HCT116 (cell line): ENCODE results near the gene SFTPA2. TPM values are rescaled to one million over a fixed set of nuclear protein-coding genes. Genes with fewer than 3 reads are reported as not detected.
"Not testable (repeated sequence)": the region's sequence is repeated elsewhere in the genome, so short reads cannot be mapped to it uniquely, and the experiment has no call there.

ENCODE experiments used
- ATAC-seq: fragments of 200-7000 bp; cut with Tn5 transposase; 2 replicates; pipeline ENCODE4 v1.9.1; 2020; ENCODE audit warnings: mild to moderate bottlenecking, moderate library complexity
- BruUV-seq: library from RNA; stranded (reverse); fragments of 400-500 nt; replicated peaks from 2 replicates; lab custom pipeline; 2021; lab: Mats Ljungman, UMichigan
- CTCF ChIA-PET: fragments of 300-600 bp; sonication (Branson Sonifier 250); formaldehyde crosslinking; loops from one replicate; lab custom pipeline; 2021; ENCODE audit warnings: antibody characterized with exemption; lab: Charles Lee
- POLR2A ChIA-PET: fragments of 300-600, 350-600 bp; sonication (Branson Sonifier 250); formaldehyde crosslinking; loops from one replicate; lab custom pipeline; 2021; ENCODE audit warnings: antibody characterized with exemption; lab: Charles Lee
- RAD21 ChIA-PET, 2 experiments: fragments of 300-600 bp; sonication (Branson Sonifier 250); formaldehyde crosslinking; loops; one replicate each; lab custom pipeline; 2023; ENCODE audit warnings: low total read pairs in 2 of 2; ENCODE audit not compliant: uncharacterized antibody in 2 of 2, unreplicated experiment in 2 of 2, low non-redundant PET in 1 of 2; lab: Charles Lee
- DNase-seq: peaks from one replicate; pipeline ENCODE4 v3.0.0-alpha.2; 2010; ENCODE audit warnings: low read depth, low spot score
- H2AFZ ChIP-seq: fragments of 200-600 bp; shearing (Covaris generic), sonication (generic); 2 replicates; pipeline ENCODE4 v1.6.1; 2017; ENCODE audit warnings: low read depth, mixed run types, mixed read lengths, antibody characterized with exemption, low read length; ENCODE audit not compliant: poor library complexity, severe bottlenecking
- H3K27ac ChIP-seq: 2 replicates; pipeline ENCODE4 v1.5.1; 2012; ENCODE audit warnings: low read depth, low read length
- H3K27me3 ChIP-seq: fragments of 200-600 bp; sonication (generic); 2 replicates; pipeline ENCODE4 v1.6.1; 2016; ENCODE audit warnings: mixed run types, low read length, mixed read lengths; ENCODE audit not compliant: insufficient read depth
- H3K36me3 ChIP-seq, 2 experiments: fragments of 200-500 bp in 1 of 2; fragments of 200-600 bp in 1 of 2; sonication (Bioruptor generic) in 1 of 2; sonication (generic) in 1 of 2; 2 replicates each; pipeline versions ENCODE4 v1.5.1 to v1.6.1; 2014 to 2016; ENCODE audit warnings: low read length in 2 of 2, inconsistent platforms in 1 of 2, mixed read lengths in 1 of 2, mixed run types in 1 of 2; ENCODE audit not compliant: insufficient read depth in 2 of 2, control insufficient read depth in 1 of 2
- H3K4me1 ChIP-seq, 2 experiments: fragments of 200-600 bp in 1 of 2; sonication (generic) in 1 of 2; 2 replicates each; pipeline versions ENCODE4 v1.5.1 to v1.6.1; 2012 to 2017; ENCODE audit warnings: low read length in 2 of 2, inconsistent platforms in 1 of 2, mild to moderate bottlenecking in 1 of 2, mixed read lengths in 1 of 2, mixed run types in 1 of 2, moderate library complexity in 1 of 2; ENCODE audit not compliant: insufficient read depth in 2 of 2, control insufficient read depth in 1 of 2
- H3K4me2 ChIP-seq: fragments of 200-600 bp; sonication (generic); 2 replicates; pipeline ENCODE4 v1.6.1; 2017; ENCODE audit warnings: mixed run types, low read length, mixed read lengths
- H3K4me3 ChIP-seq, 2 experiments: fragments of 200-600 bp in 1 of 2; sonication (generic) in 1 of 2; replicated peaks in 1 of 2; 2 replicates each; pipeline ENCODE4 v1.5.1; 2011 to 2016; ENCODE audit warnings: low read length in 2 of 2, control low read depth in 1 of 2, low read depth in 1 of 2, mild to moderate bottlenecking in 1 of 2, mixed read lengths in 1 of 2, mixed run types in 1 of 2
- H3K79me2 ChIP-seq: fragments of 200-600 bp; sonication (generic); 2 replicates; pipeline ENCODE4 v1.6.1; 2017; ENCODE audit warnings: mild to moderate bottlenecking, mixed run types, low read length, moderate library complexity, mixed read lengths; ENCODE audit not compliant: insufficient read depth
- H3K9ac ChIP-seq: fragments of 200-600 bp; sonication (generic); 2 replicates; pipeline ENCODE4 v1.6.1; 2016; ENCODE audit warnings: low read length, mixed read lengths
- H3K9me2 ChIP-seq: fragments of 200-600 bp; sonication (generic), shearing (Covaris generic); 2 replicates; pipeline ENCODE4 v1.6.1; 2017; ENCODE audit warnings: mixed run types, mild to moderate bottlenecking, moderate library complexity; ENCODE audit not compliant: insufficient read depth
- H3K9me3 ChIP-seq, 2 experiments: fragments of 200-500 bp in 1 of 2; fragments of 200-600 bp in 1 of 2; sonication (Bioruptor generic) in 1 of 2; sonication (generic) in 1 of 2; 2 replicates each; pipeline ENCODE4 v1.6.1; 2014 to 2017; ENCODE audit warnings: low read length in 2 of 2, mixed read lengths in 2 of 2, inconsistent platforms in 1 of 2, low read depth in 1 of 2, mild to moderate bottlenecking in 1 of 2, mixed run types in 1 of 2, moderate library complexity in 1 of 2; ENCODE audit not compliant: control insufficient read depth in 1 of 2, insufficient read depth in 1 of 2
- H4K20me1 ChIP-seq: fragments of 200-600 bp; sonication (generic), shearing (Covaris generic); 2 replicates; pipeline ENCODE4 v1.6.1; 2017; ENCODE audit warnings: mixed run types, mild to moderate bottlenecking, moderate library complexity; ENCODE audit not compliant: insufficient read depth
- CBX3 ChIP-seq: IDR thresholded peaks from 2 replicates; pipeline ENCODE4 v1.6.1; 2012; ENCODE audit warnings: low read depth
- ELF1 ChIP-seq: IDR thresholded peaks from 2 replicates; pipeline ENCODE4 v1.6.1; 2012; ENCODE audit warnings: low read depth, borderline replicate concordance
- POLR2AphosphoS5 ChIP-seq: IDR thresholded peaks from 2 replicates; pipeline ENCODE4 v1.6.1; 2011; ENCODE audit warnings: mild to moderate bottlenecking, low read depth, low read length, moderate library complexity
- RAD21 ChIP-seq: IDR thresholded peaks from 2 replicates; pipeline ENCODE4 v1.6.1; 2012; ENCODE audit warnings: low read depth, mild to moderate bottlenecking
- SP1 ChIP-seq: IDR thresholded peaks from 2 replicates; pipeline ENCODE4 v1.6.1; 2012; ENCODE audit warnings: low read depth
- intact Hi-C: fragments of 100-400 bp; cut with micrococcal nuclease; formaldehyde crosslinking; loops from 2 replicates; pipeline ENCODE4 v1.10.0; 2022
- total RNA-seq: library from RNA; stranded (reverse); gene quantifications from one replicate; pipeline ENCODE4 v1.2.1, GENCODE V29; 2021; ENCODE audit not compliant: unreplicated experiment
- TF ChIP-seq, protein P1 (sequence below): IDR thresholded peaks from 2 replicates; pipeline ENCODE4 v1.6.1; 2012; ENCODE audit warnings: low read depth
- TF ChIP-seq, protein P2 (sequence below), 3 experiments: fragments of 200-600 bp in 1 of 3; sonication (generic) in 1 of 3; IDR thresholded peaks in 2 of 3; conservative IDR thresholded peaks in 1 of 3; 2 replicates each; pipeline ENCODE4 v1.5.1; 2012 to 2017; ENCODE audit warnings: low read depth in 2 of 3, low read length in 2 of 3, antibody characterized with exemption in 1 of 3, borderline replicate concordance in 1 of 3, control low read depth in 1 of 3, mild to moderate bottlenecking in 1 of 3, mixed read lengths in 1 of 3, mixed run types in 1 of 3, moderate library complexity in 1 of 3; ENCODE audit not compliant: insufficient read depth in 1 of 3

The SFTPA2 gene
- total RNA-seq, 1 experiment from 2014 or later = 6.9 TPM

DNA sequence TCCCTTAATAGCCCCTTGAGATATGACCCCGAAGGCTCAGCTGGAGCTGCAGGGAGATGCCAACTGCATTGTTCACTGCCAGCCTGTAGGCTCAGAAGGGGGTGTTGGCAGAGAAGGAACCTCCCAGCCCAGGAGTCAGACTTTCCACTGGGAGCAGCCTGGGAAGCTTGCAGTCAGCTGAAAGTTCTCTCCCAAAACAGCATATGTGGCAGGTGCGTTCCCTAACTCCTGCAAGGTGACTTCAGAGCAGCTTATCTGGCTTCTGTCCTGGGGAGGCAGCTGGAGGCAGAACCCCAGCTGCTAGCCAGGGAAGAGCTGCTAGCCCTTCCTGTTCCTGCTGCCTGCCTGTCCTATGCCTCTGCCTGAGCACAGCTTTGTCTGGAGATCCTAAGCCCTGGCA lies 8.1 kb downstream of the SFTPA2 start:
- Histone ChIP-seq H3K4me3 (no peak overlapping the region), H3K36me3 (no peaks in the 10 kb centered on the region), H4K20me1 (no peaks in the 10 kb centered on the region), H3K79me2 (no peaks in the 10 kb centered on the region), H3K27me3 (0 out of 2 replicates have a peak, but pooled peaks cover 3% of the 10 kb centered on the region), H3K27ac (no peak overlapping the region), H3K9me2 (no peaks in the 10 kb centered on the region), H3K9me3 (no peaks in the 10 kb centered on the region), H2AFZ (no peak overlapping the region), H3K4me1 (no peaks in the 10 kb centered on the region), H3K9ac (no peak overlapping the region), H3K4me2 (no peak overlapping the region)
- BruUV-seq = no TSS peak
- RAD21 ChIA-PET = no interaction called here
- intact Hi-C loops = no loop called here
- ATAC-seq (no peak), DNase-seq (no peak)
- POLR2A ChIA-PET = no interaction called here
- no peak for TF ChIP-seq CBX3
- TF ChIP-seq POLR2AphosphoS5 = no peak
- CTCF ChIA-PET = no interaction called here

DNA sequence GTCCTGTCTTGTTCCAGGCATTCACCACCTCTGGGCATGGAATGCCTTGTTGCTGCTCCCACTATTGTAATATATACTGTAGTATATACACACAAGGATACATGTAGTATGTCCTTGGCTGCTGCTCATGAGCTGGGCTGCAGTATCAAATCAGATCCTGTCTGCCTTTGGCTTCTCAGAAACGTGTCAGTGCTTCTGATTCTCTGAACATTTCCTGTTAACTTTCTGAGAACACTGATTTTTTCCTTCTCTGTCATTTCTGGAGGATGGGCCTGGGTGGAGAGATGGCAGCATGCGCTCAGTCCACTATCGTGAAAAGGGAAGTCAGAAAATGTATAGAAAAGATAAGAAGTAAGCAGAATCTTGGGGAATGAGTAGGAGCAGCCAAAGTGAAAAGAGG lies 12.2 kb downstream of the SFTPA2 start:
- Histone ChIP-seq H3K9me3 (no peaks in the 10 kb centered on the region), H3K36me3 (no peaks in the 10 kb centered on the region), H3K27me3 (0 out of 2 replicates have a peak, but pooled peaks cover 4% of the 10 kb centered on the region), H3K4me1 (no peaks in the 10 kb centered on the region), H3K4me2 (no peak overlapping the region), H3K9me2 (no peaks in the 10 kb centered on the region), H3K79me2 (no peaks in the 10 kb centered on the region), H3K27ac (no peak overlapping the region), H3K4me3 (no peak overlapping the region), H4K20me1 (no peaks in the 10 kb centered on the region), H3K9ac (no peak overlapping the region), H2AFZ (no peak overlapping the region)
- BruUV-seq = no TSS peak
- TF ChIP-seq ELF1 (no peak), RAD21 (no peak), SP1 (no peak)
- TF ChIP-seq, protein P1, sequence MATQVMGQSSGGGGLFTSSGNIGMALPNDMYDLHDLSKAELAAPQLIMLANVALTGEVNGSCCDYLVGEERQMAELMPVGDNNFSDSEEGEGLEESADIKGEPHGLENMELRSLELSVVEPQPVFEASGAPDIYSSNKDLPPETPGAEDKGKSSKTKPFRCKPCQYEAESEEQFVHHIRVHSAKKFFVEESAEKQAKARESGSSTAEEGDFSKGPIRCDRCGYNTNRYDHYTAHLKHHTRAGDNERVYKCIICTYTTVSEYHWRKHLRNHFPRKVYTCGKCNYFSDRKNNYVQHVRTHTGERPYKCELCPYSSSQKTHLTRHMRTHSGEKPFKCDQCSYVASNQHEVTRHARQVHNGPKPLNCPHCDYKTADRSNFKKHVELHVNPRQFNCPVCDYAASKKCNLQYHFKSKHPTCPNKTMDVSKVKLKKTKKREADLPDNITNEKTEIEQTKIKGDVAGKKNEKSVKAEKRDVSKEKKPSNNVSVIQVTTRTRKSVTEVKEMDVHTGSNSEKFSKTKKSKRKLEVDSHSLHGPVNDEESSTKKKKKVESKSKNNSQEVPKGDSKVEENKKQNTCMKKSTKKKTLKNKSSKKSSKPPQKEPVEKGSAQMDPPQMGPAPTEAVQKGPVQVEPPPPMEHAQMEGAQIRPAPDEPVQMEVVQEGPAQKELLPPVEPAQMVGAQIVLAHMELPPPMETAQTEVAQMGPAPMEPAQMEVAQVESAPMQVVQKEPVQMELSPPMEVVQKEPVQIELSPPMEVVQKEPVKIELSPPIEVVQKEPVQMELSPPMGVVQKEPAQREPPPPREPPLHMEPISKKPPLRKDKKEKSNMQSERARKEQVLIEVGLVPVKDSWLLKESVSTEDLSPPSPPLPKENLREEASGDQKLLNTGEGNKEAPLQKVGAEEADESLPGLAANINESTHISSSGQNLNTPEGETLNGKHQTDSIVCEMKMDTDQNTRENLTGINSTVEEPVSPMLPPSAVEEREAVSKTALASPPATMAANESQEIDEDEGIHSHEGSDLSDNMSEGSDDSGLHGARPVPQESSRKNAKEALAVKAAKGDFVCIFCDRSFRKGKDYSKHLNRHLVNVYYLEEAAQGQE = no peak
- TF ChIP-seq, protein P2, sequence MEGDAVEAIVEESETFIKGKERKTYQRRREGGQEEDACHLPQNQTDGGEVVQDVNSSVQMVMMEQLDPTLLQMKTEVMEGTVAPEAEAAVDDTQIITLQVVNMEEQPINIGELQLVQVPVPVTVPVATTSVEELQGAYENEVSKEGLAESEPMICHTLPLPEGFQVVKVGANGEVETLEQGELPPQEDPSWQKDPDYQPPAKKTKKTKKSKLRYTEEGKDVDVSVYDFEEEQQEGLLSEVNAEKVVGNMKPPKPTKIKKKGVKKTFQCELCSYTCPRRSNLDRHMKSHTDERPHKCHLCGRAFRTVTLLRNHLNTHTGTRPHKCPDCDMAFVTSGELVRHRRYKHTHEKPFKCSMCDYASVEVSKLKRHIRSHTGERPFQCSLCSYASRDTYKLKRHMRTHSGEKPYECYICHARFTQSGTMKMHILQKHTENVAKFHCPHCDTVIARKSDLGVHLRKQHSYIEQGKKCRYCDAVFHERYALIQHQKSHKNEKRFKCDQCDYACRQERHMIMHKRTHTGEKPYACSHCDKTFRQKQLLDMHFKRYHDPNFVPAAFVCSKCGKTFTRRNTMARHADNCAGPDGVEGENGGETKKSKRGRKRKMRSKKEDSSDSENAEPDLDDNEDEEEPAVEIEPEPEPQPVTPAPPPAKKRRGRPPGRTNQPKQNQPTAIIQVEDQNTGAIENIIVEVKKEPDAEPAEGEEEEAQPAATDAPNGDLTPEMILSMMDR (IDR thresholded peaks at IDR 0.05 in 2 of 3, conservative IDR thresholded peaks at IDR 0.05 in 1 of 3; ENCODE audit: borderline replicate concordance in 1 of 3, insufficient read depth in 1 of 3, low read depth in 2 of 3, low read length in 2 of 3) = no peak
- DNase-seq (no peak), ATAC-seq (no peak)
- intact Hi-C loops = no loop called here
- CTCF ChIA-PET = no interaction called here
- POLR2A ChIA-PET = no interaction called here
- RAD21 ChIA-PET = no interaction called here

DNA sequence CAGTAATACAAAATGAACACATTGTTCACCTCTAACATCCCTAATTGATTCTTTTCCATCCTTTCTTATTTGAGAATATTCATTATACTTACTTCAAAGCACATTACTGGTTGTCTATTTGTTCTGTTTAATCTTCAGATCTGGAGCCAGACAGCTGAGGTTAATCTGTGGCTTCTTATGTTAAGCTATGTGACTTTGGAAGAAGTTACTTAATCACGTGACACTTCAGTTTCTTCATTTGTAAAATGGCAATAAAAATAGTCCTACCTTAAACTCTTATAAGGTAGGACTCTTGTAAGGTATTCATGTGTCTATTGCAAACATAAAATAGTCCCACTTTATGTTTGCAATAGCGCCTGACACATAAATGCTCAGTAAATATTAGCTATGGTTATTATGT lies 13.1 kb downstream of the SFTPA2 start:
- H3K27ac ChIP-seq, RAD21 ChIA-PET, H3K9ac ChIP-seq, H3K4me2 ChIP-seq, H3K9me3 ChIP-seq, H3K4me1 ChIP-seq, BruUV-seq, POLR2A ChIA-PET, DNase-seq, H3K9me2 ChIP-seq, ATAC-seq, H3K36me3 ChIP-seq, H3K27me3 ChIP-seq, intact Hi-C loops, H3K4me3 ChIP-seq, CTCF ChIA-PET, H2AFZ ChIP-seq, H3K79me2 ChIP-seq, H4K20me1 ChIP-seq: not testable (repeated sequence)
